GM23338 (cell line): ENCODE results near the gene FMR1. TPM values are rescaled to one million over a fixed set of nuclear protein-coding genes. Genes with fewer than 3 reads are reported as not detected.

Experiments used
- ATAC-seq: fragments of 200-7000 bp; cut with Tn5 transposase; 3 replicates; pipeline ENCODE4 v1.9.1; 2020
- DNase-seq: peaks from one replicate; pipeline ENCODE4 v3.0.0-alpha.2; 2015; ENCODE audit warnings: low spot score
- H2AFZ ChIP-seq: fragments of 200-600 bp; sonication (generic); 2 replicates; pipeline ENCODE4 v1.8.0; 2016; ENCODE audit warnings: antibody characterized with exemption, mild to moderate bottlenecking, moderate library complexity
- H3F3A ChIP-seq: fragments of 200-600 bp; sonication (generic); replicated peaks from 2 replicates; pipeline ENCODE4 v1.8.0; 2017; ENCODE audit warnings: antibody characterized with exemption, mixed run types, low read depth
- H3K27ac ChIP-seq: fragments of 200-600 bp; sonication (generic); 2 replicates; pipeline ENCODE4 v1.6.1; 2016; ENCODE audit warnings: low read depth
- H3K27me3 ChIP-seq: fragments of 200-600 bp; sonication (generic); 2 replicates; pipeline ENCODE4 v1.8.0; 2016; ENCODE audit warnings: mild to moderate bottlenecking, mixed run types, moderate library complexity; ENCODE audit not compliant: insufficient read depth
- H3K36me3 ChIP-seq: fragments of 200-600 bp; sonication (generic); 2 replicates; pipeline ENCODE4 v1.8.0; 2016; ENCODE audit warnings: mild to moderate bottlenecking; ENCODE audit not compliant: insufficient read depth
- H3K4me1 ChIP-seq: fragments of 200-600 bp; sonication (generic); 2 replicates; pipeline ENCODE4 v1.8.0; 2016; ENCODE audit warnings: mild to moderate bottlenecking, moderate library complexity; ENCODE audit not compliant: insufficient read depth
- H3K4me2 ChIP-seq: fragments of 200-600 bp; sonication (generic); 2 replicates; pipeline ENCODE4 v1.7.1; 2017; ENCODE audit warnings: mixed run types
- H3K4me3 ChIP-seq: fragments of 200-600 bp; sonication (generic); 2 replicates; pipeline ENCODE4 v1.6.1; 2016; ENCODE audit warnings: mixed run types
- H3K79me2 ChIP-seq: fragments of 200-600 bp; sonication (generic); replicated peaks from 2 replicates; pipeline ENCODE4 v1.8.0; 2017; ENCODE audit warnings: mild to moderate bottlenecking; ENCODE audit not compliant: insufficient read depth
- H3K9me2 ChIP-seq: fragments of 200-600 bp; sonication (generic); 2 replicates; pipeline ENCODE4 v1.8.0; 2017; ENCODE audit not compliant: insufficient read depth
- H4K20me1 ChIP-seq: fragments of 200-600 bp; sonication (generic); replicated peaks from 2 replicates; pipeline ENCODE4 v1.8.0; 2017; ENCODE audit warnings: mild to moderate bottlenecking; ENCODE audit not compliant: insufficient read depth
- H3K27ac Mint-ChIP-seq: 2 replicates; pipeline ENCODE4 v1.8.0; 2020; ENCODE audit warnings: inconsistent platforms, mild to moderate bottlenecking, moderate library complexity, mixed read lengths
- H3K27me3 Mint-ChIP-seq: 3 replicates; pipeline ENCODE4 v1.8.0; 2022; ENCODE audit warnings: low read depth, mild to moderate bottlenecking, moderate library complexity, mixed read lengths, inconsistent platforms; ENCODE audit not compliant: insufficient read depth, poor library complexity
- H3K36me3 Mint-ChIP-seq: 3 replicates; pipeline ENCODE4 v1.8.0; 2021; ENCODE audit warnings: low read depth, mild to moderate bottlenecking, inconsistent platforms, moderate library complexity, mixed read lengths
- H3K4me1 Mint-ChIP-seq: 3 replicates; pipeline ENCODE4 v1.8.0; 2020; ENCODE audit warnings: mild to moderate bottlenecking, inconsistent platforms, mixed read lengths
- H3K4me3 Mint-ChIP-seq: 3 replicates; pipeline ENCODE4 v1.8.0; 2021; ENCODE audit warnings: moderate library complexity, mild to moderate bottlenecking, inconsistent platforms, mixed read lengths
- H3K9me3 Mint-ChIP-seq: 3 replicates; pipeline ENCODE4 v1.8.0; 2020; ENCODE audit warnings: moderate library complexity, mild to moderate bottlenecking, inconsistent platforms, mixed read lengths
- CREB1 ChIP-seq: fragments of 250-450 bp; sonication (Bioruptor Pico); IDR thresholded peaks from 2 replicates; pipeline ENCODE4 v1.5.0; 2020; ENCODE audit warnings: low read depth, mild to moderate bottlenecking, moderate library complexity
- EZH2 ChIP-seq: fragments of 200-600 bp; sonication (generic); IDR thresholded peaks from one replicate; pipeline ENCODE4 v1.8.0; 2017; ENCODE audit warnings: antibody characterized with exemption, mild to moderate bottlenecking, low read depth; ENCODE audit not compliant: unreplicated experiment
- EZH2phosphoT487 ChIP-seq: fragments of 200-600 bp; sonication (generic); IDR thresholded peaks from one replicate; pipeline ENCODE4 v1.8.1; 2018; ENCODE audit warnings: antibody characterized with exemption; ENCODE audit not compliant: unreplicated experiment
- JUNB ChIP-seq: IDR thresholded peaks from one replicate; pipeline ENCODE4 v1.6.1; 2016; ENCODE audit warnings: antibody characterized with exemption; ENCODE audit not compliant: unreplicated experiment
- NANOG ChIP-seq: IDR thresholded peaks from 2 replicates; pipeline ENCODE4 v1.6.1; 2016; ENCODE audit warnings: antibody characterized with exemption, borderline replicate concordance
- POLR2AphosphoS5 ChIP-seq: IDR thresholded peaks from 2 replicates; pipeline ENCODE4 v1.6.1; 2016; ENCODE audit warnings: antibody characterized with exemption, low read depth
- REST ChIP-seq: IDR thresholded peaks from one replicate; pipeline ENCODE4 v1.6.1; 2018; ENCODE audit warnings: antibody characterized with exemption; ENCODE audit not compliant: unreplicated experiment
- STAT1 ChIP-seq: IDR thresholded peaks from one replicate; pipeline ENCODE4 v1.6.1; 2016; ENCODE audit warnings: antibody characterized with exemption; ENCODE audit not compliant: unreplicated experiment
- ZNF331 ChIP-seq: fragments of 250-450 bp; sonication (Bioruptor Pico); IDR thresholded peaks from 2 replicates; pipeline ENCODE4 v1.5.0; 2020; ENCODE audit warnings: low read depth, mild to moderate bottlenecking, moderate library complexity
- ZNF462 ChIP-seq: fragments of 250-450 bp; sonication (Bioruptor Pico); IDR thresholded peaks from 2 replicates; pipeline ENCODE4 v1.5.0; 2020; ENCODE audit warnings: mild to moderate bottlenecking, moderate library complexity
- polyA plus RNA-seq: library from polyadenylated mRNA; unstranded; fragments of >200 nt; fragmentation: Nextera tagmentation; extraction: Ambion mirVana; gene quantifications from 2 replicates; pipeline ENCODE4 v1.2.1, GENCODE V29; 2016
- total RNA-seq: library from RNA; depleted of rRNA; stranded (reverse); fragments of >200 nt; shearing (Covaris generic); gene quantifications from 2 replicates; pipeline ENCODE4 v1.2.3, GENCODE V29; 2014

Gene FMR1
- total and polyA plus RNA-seq, 2 experiments from 2014 or later, result 17.1 to 44.3 TPM

- TF ChIP-seq STAT1 (no peak), ZNF462 (no peak), POLR2AphosphoS5 (no peak), JUNB (no peak), NANOG (no peak), EZH2phosphoT487 (no peak), CREB1 (CRISPR knock-in tag) (no peak), ZNF331 (no peak), REST (no peak), EZH2 (no peak)
- H3K27me3 Mint-ChIP-seq, result peaks cover 2% of the 10 kb centered on the region
- no peak overlapping the region for H3K4me3 Mint-ChIP-seq
- H3K4me3 ChIP-seq, result no peak overlapping the region
- H4K20me1 ChIP-seq, result peaks cover 20% of the 10 kb centered on the region; the same call in 1 of the 2 replicates
- H3K4me1 Mint-ChIP-seq, result peaks cover 42% of the 10 kb centered on the region
- H3K27me3 ChIP-seq, result no peaks in the 10 kb centered on the region
- H3K27ac ChIP-seq, result no peak overlapping the region
- peaks cover 100% of the 10 kb centered on the region for H3K79me2 ChIP-seq
- H3F3A ChIP-seq, result no peaks in the 10 kb centered on the region
- H3K9me2 ChIP-seq, result no peaks in the 10 kb centered on the region
- no peaks in the 10 kb centered on the region for H3K36me3 ChIP-seq
- H3K4me1 ChIP-seq, result peaks cover 24% of the 10 kb centered on the region
- peak; percentile 63 for ATAC-seq
- H3K4me2 ChIP-seq, result 0 out of 2 replicates have a peak overlapping the region, but pooled peaks have one; percentile 20
- no peak overlapping the region for H3K27ac Mint-ChIP-seq
- peak; percentile 6 for DNase-seq
- H2AFZ ChIP-seq, result no peak overlapping the region
- H3K9me3 Mint-ChIP-seq, result no peaks in the 10 kb centered on the region
- no peaks in the 10 kb centered on the region; the same call in 2 of the 3 replicates for H3K36me3 Mint-ChIP-seq
Measured at GRCh38 chrX:147920161-147920666, 8.5 kb downstream of the FMR1 start.
